T-helper 17 cell (primary cell): ENCODE measurements around the gene GFOD1. TPM values are rescaled to one million over a fixed set of nuclear protein-coding genes. Genes with fewer than 3 reads are reported as not detected.

Source experiments
- ATAC-seq: fragments of 150-1000 bp; cut with Tn5 transposase; 2 replicates; pipeline ENCODE4 v1.10.0; 2021; ENCODE audit warnings: mild to moderate bottlenecking, moderate library complexity
- DNase-seq, 3 donors: peaks; one replicate each; pipeline versions ENCODE4 v3.0.0 to v3.0.0-alpha.2; 2020 to 2021
- H3K9me3 ChIP-seq: one replicate; pipeline ENCODE4 v1.7.0; 2013; ENCODE audit warnings: low read length, mild to moderate bottlenecking; ENCODE audit not compliant: control insufficient read depth, poor library complexity, severe bottlenecking
- H3K27ac Mint-ChIP-seq: one replicate; pipeline ENCODE4 v1.8.0; 2022; ENCODE audit warnings: mild to moderate bottlenecking, moderate library complexity, mixed read lengths
- H3K27me3 Mint-ChIP-seq: one replicate; pipeline ENCODE4 v1.8.0; 2022; ENCODE audit warnings: mixed read lengths
- H3K36me3 Mint-ChIP-seq: one replicate; pipeline ENCODE4 v1.8.0; 2022; ENCODE audit warnings: low read depth, mixed read lengths
- H3K4me1 Mint-ChIP-seq: one replicate; pipeline ENCODE4 v1.8.0; 2022; ENCODE audit warnings: mild to moderate bottlenecking, mixed read lengths
- H3K4me3 Mint-ChIP-seq: one replicate; pipeline ENCODE4 v1.8.0; 2022; ENCODE audit warnings: mild to moderate bottlenecking, moderate library complexity, mixed read lengths
- total RNA-seq, 4 donors: library from RNA in 2 of 4; stranded (reverse) in 2 of 4; gene quantifications; one replicate each; pipeline ENCODE4 v1.2.3 and lab custom pipeline; 2022 to 2026

The GFOD1 gene
- total RNA-seq, 2 donors from 2014 or later: 1.4 to 3.1 TPM

- H3K4me1 Mint-ChIP-seq: peaks cover 3% of the 10 kb centered on the region
- no peak overlapping the region for H3K4me3 Mint-ChIP-seq
- no peak for DNase-seq
- ATAC-seq: no peak
- no peak overlapping the region for H3K27ac Mint-ChIP-seq
- H3K36me3 Mint-ChIP-seq: no peaks in the 10 kb centered on the region
- H3K27me3 Mint-ChIP-seq: peaks cover 13% of the 10 kb centered on the region
- H3K9me3 ChIP-seq: no peaks in the 10 kb centered on the region
Observed at GRCh38 chr6:13367396-13367795, 120.0 kb downstream of the GFOD1 start.

GRCh38 chr6:13365320-13365719, 122.1 kb downstream of the GFOD1 start:
- H3K36me3 Mint-ChIP-seq: no peaks in the 10 kb centered on the region
- H3K27ac Mint-ChIP-seq: no peak overlapping the region
- H3K27me3 Mint-ChIP-seq: peaks cover 11% of the 10 kb centered on the region
- ATAC-seq (no peak), DNase-seq (no peak)
- H3K4me1 Mint-ChIP-seq: peaks cover 3% of the 10 kb centered on the region
- H3K9me3 ChIP-seq: no peaks in the 10 kb centered on the region
- H3K4me3 Mint-ChIP-seq: no peak overlapping the region

- Mint-ChIP-seq H3K27ac (no peak overlapping the region), H3K4me3 (no peak overlapping the region), H3K27me3 (peaks cover 11% of the 10 kb centered on the region), H3K36me3 (no peaks in the 10 kb centered on the region), H3K4me1 (peaks cover 3% of the 10 kb centered on the region)
- DNase-seq: no peak
- ATAC-seq: no peak
- no peaks in the 10 kb centered on the region for H3K9me3 ChIP-seq
Observed at GRCh38 chr6:13364842-13365241, 122.6 kb downstream of the GFOD1 start.

GRCh38 chr6:13362412-13362811, 125.0 kb downstream of the GFOD1 start:
- Mint-ChIP-seq H3K36me3 (no peaks in the 10 kb centered on the region), H3K4me1 (peaks cover 1% of the 10 kb centered on the region), H3K4me3 (no peak overlapping the region), H3K27ac (no peak overlapping the region), H3K27me3 (peaks cover 3% of the 10 kb centered on the region)
- no peak for DNase-seq
- no peaks in the 10 kb centered on the region for H3K9me3 ChIP-seq
- ATAC-seq: no peak

DNA sequence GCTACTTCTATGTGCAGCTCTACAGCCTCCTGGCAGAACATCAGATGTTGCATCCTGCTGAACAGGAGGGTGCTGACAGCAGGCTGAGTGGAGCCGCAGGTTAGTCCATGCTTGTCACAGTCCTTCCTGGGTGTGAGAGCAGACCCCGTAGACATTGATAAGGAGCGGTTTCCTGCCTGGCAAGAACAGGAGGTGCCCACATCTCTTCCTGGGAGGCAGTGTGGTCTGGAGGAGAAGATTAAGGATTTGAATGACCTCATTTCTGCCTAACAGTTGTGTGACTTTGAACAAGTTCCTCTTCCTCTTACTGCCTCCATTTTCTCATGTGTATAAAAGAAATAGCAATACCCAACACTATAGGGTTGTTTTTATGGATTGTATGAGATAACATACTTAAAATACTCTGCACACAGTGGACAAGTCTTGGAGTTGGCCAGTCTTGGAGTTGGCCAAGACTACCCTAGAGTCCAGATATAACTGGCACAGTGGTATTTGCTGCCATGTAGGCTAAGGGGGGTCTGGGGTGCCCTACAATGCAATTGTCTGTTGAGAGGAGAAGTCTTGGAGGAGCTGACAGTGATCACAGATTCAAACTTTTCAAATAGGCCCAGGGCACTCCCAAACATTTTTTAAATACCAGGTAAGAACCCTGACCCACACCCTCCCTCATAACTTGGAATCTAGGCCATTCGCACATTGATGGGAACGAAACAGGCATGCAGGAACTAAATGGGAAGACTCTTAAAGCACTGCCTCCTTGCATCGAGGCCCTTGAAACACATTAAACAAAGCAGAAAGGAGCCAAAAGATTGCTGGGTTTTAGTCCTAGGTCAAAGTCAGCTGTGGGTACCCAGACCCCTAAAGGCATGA, 126.5 kb downstream of the GFOD1 start:
- H3K27ac Mint-ChIP-seq: no peak overlapping the region
- H3K4me3 Mint-ChIP-seq: no peak overlapping the region
- ATAC-seq (no peak), DNase-seq (no peak)
- H3K36me3 Mint-ChIP-seq: no peaks in the 10 kb centered on the region
- H3K27me3 Mint-ChIP-seq: no peaks in the 10 kb centered on the region
- H3K9me3 ChIP-seq: no peaks in the 10 kb centered on the region
- peaks cover 11% of the 10 kb centered on the region for H3K4me1 Mint-ChIP-seq

GRCh38 chr6:13359287-13359686, 128.1 kb downstream of the GFOD1 start:
- Mint-ChIP-seq H3K27me3 (no peaks in the 10 kb centered on the region), H3K4me1 (peaks cover 27% of the 10 kb centered on the region), H3K4me3 (no peak overlapping the region), H3K27ac (no peak overlapping the region), H3K36me3 (no peaks in the 10 kb centered on the region)
- DNase-seq (no peak), ATAC-seq (no peak)
- H3K9me3 ChIP-seq: no peaks in the 10 kb centered on the region

DNA sequence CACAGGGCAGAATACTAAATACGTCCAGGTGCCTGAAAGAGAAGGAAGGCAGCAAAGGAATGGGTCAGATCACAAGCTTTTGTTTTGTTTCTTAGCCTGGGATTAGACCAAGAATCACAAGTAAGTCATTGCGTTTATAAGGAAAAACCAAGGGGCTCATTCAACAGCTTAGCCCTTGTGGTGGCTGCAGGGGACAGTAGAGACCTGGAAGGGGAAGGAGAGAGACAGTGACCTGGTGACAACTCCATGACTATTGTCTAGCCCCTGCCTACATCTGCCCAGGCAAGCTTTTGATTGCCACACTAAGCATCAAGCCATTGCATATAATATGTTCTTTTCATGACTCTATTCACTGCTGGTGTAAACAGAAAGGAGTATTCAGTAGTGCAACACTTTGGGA, 128.9 kb downstream of the GFOD1 start:
- DNase-seq: no peak
- H3K36me3 Mint-ChIP-seq: no peaks in the 10 kb centered on the region
- no peak overlapping the region for H3K27ac Mint-ChIP-seq
- no peak for ATAC-seq
- H3K4me3 Mint-ChIP-seq: no peak overlapping the region
- H3K9me3 ChIP-seq: no peaks in the 10 kb centered on the region
- peaks cover 30% of the 10 kb centered on the region for H3K4me1 Mint-ChIP-seq
- H3K27me3 Mint-ChIP-seq: no peaks in the 10 kb centered on the region

DNA sequence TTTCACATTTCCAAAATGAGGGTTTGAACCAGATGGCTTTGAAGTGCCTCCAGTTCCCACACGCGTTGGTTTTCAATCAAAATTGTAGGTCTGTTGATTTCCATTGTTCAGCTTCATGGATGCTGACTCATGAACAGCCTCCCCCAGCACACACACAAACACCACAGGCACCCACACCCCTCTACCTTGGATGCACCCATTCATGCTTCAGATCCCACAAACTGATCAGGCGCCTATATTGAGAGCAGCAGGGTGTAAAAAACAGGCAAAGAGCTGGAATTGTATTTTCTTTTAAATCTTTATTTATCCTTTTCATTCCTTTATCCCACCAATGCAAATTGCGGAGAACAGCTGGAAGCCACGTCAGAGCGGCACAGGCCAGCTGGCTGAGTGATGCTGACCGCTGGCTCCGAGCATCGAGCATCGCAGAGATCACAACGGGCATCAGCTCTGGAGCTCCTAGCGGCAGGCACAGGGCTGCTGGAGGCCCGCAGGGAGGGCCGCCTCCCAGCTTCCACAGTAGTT, 129.8 kb downstream of the GFOD1 start:
- H3K27ac Mint-ChIP-seq: peak overlapping the region; percentile 95
- H3K36me3 Mint-ChIP-seq: no peaks in the 10 kb centered on the region
- no peak overlapping the region for H3K4me3 Mint-ChIP-seq
- no peaks in the 10 kb centered on the region for H3K9me3 ChIP-seq
- peaks cover 32% of the 10 kb centered on the region for H3K4me1 Mint-ChIP-seq
- no peak for DNase-seq
- no peaks in the 10 kb centered on the region for H3K27me3 Mint-ChIP-seq
- ATAC-seq: no peak

GRCh38 chr6:13355999-13356785, 131.2 kb downstream of the GFOD1 start:
- no peaks in the 10 kb centered on the region for H3K9me3 ChIP-seq
- ATAC-seq: peak; percentile 88
- Mint-ChIP-seq H3K27me3 (no peaks in the 10 kb centered on the region), H3K4me3 (peak overlapping the region; percentile 88), H3K4me1 (peaks cover 32% of the 10 kb centered on the region), H3K36me3 (no peaks in the 10 kb centered on the region), H3K27ac (peak overlapping the region; percentile 95)
- DNase-seq: no peak

DNA sequence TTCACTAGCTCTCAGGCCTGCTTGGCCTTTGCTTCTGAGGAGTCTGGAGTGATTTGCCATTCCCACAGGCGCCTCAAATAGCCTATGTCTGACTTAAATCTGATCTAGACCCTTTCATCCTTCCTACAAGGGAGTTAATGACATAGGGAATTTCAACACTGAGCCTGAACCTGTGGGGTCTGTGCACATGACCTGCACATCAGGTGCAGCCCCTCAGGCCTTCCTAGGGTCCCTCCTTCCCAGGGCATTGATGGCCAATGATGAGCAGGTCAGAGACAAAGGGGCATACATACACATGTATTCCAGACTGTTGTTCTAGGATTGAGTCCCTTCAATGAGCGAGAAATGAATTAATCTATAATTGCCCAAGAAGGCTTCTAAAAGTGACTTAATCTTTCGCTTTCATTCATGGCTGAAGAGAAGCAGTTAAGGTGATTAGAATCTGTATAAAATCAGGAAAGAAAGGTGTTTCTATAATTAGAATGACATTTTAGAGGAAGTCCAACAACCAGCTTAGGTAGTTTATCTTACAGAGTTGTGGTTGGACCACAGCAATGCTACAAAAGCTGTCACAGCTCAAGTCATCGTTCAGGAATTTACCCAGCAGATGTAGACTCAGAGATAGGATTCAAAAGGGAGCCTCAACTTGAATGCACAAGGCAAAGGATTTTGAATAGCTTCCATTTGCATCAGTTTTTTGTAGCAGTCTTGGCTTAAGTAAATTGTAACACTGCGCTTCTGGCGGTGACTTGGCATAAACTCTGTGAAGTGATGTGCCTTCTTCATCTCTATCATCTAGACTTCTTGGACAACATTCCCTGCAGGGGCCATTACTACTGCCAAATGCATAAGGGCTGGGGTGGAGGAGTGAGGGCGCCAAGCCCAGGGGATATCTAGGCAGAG, 132.1 kb downstream of the GFOD1 start:
- Mint-ChIP-seq H3K4me1 (peaks cover 35% of the 10 kb centered on the region), H3K27ac (peak overlapping the region; percentile 95), H3K36me3 (no peaks in the 10 kb centered on the region), H3K4me3 (peak overlapping the region; percentile 88), H3K27me3 (no peaks in the 10 kb centered on the region)
- no peaks in the 10 kb centered on the region for H3K9me3 ChIP-seq
- ATAC-seq: peak; percentile 83
- no peak for DNase-seq

- Mint-ChIP-seq H3K4me3 (no peak overlapping the region), H3K27ac (peak overlapping the region; percentile 95), H3K4me1 (peaks cover 35% of the 10 kb centered on the region)
Observed at GRCh38 chr6:13354331-13355042, 132.9 kb downstream of the GFOD1 start.

DNA sequence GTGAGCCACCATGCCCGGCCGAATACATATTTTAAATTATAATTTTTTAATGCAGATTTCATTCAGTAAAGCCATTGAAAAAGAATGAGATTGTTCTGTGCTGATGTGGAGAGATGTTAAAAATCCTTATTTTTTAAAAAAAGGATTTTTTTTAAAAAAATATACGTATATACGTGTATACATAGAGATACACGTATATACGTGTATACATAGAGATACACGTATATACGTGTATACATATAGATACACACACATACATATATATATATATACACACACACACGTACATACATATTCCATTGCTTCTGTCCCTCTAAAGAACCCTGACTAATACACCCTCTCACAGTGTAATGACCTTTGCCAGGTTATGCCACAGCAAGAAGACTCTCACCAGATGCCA, 135.2 kb downstream of the GFOD1 start:
- Mint-ChIP-seq H3K27ac (no peak overlapping the region), H3K4me1 (peaks cover 35% of the 10 kb centered on the region), H3K4me3 (no peak overlapping the region), H3K36me3 (no peaks in the 10 kb centered on the region), H3K27me3 (no peaks in the 10 kb centered on the region)
- no peak for DNase-seq
- no peak for ATAC-seq
- H3K9me3 ChIP-seq: no peaks in the 10 kb centered on the region

More at GRCh38 chr6:13354331-13355042, 132.9 kb downstream of the GFOD1 start:
- no peak for ATAC-seq
- Mint-ChIP-seq H3K27me3 (no peaks in the 10 kb centered on the region), H3K36me3 (no peaks in the 10 kb centered on the region)
- no peak for DNase-seq
- H3K9me3 ChIP-seq: no peaks in the 10 kb centered on the region
